BLaER1 (cell line): ENCODE results near the gene AGMAT.
"Not testable (repeated sequence)": the region's sequence is repeated elsewhere in the genome, so short reads cannot be mapped to it uniquely, and the experiment has no call there.

Experiments
- H3K27ac ChIP-seq: shearing (Covaris generic); formaldehyde crosslinking; 2 replicates; pipeline ENCODE4 v1.8.1; 2022
- H3K27me3 ChIP-seq: shearing (Covaris generic); formaldehyde crosslinking; 2 replicates; pipeline ENCODE4 v1.8.1; 2022
- H3K36me3 ChIP-seq: shearing (Covaris generic); formaldehyde crosslinking; 2 replicates; pipeline ENCODE4 v1.8.1; 2022
- H3K4me1 ChIP-seq: shearing (Covaris generic); formaldehyde crosslinking; 2 replicates; pipeline ENCODE4 v1.8.1; 2022
- H3K4me2 ChIP-seq: shearing (Covaris generic); formaldehyde crosslinking; 2 replicates; pipeline ENCODE4 v1.8.1; 2022
- H3K4me3 ChIP-seq: shearing (Covaris generic); formaldehyde crosslinking; 2 replicates; pipeline ENCODE4 v1.8.1; 2022
- H3K9ac ChIP-seq: shearing (Covaris generic); formaldehyde crosslinking; 2 replicates; pipeline ENCODE4 v1.8.1; 2022
- H3K9me3 ChIP-seq: shearing (Covaris generic); formaldehyde crosslinking; 2 replicates; pipeline ENCODE4 v1.8.1; 2022
- H4K20me1 ChIP-seq: shearing (Covaris generic); formaldehyde crosslinking; 2 replicates; pipeline ENCODE4 v1.8.1; 2022
- Cebpa-rat ChIP-seq: shearing (Covaris generic); IDR thresholded peaks from 2 replicates; pipeline ENCODE4 v1.8.1; 2022

The AGMAT gene

DNA sequence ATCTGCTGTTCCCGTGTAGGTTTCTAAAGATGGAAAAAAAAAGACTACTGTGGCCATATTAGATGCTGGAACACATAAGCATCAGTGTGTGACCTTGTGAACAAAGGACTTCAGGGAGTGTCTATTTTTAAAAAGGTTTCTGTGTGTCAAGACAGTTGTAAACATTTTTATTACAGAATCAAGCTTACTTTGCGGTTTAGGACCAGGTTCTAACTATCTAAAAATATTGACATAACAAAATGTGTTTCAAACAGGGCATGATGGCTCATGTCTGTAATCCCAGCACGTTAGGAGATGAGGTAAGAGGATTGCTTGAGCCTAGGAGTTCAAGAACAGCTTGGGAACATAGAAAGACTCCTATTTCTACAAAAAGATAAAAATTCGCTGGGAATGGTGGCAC lies 25.3 kb upstream of the AGMAT start:
- Histone ChIP-seq H3K27ac (no peak overlapping the region), H3K4me3 (no peak overlapping the region), H3K36me3 (no peaks in the 10 kb centered on the region), H3K9me3 (no peaks in the 10 kb centered on the region), H3K9ac (no peak overlapping the region), H3K4me2 (no peak overlapping the region), H3K27me3 (no peaks in the 10 kb centered on the region), H3K4me1 (0 out of 2 replicates have a peak, but pooled peaks cover 3% of the 10 kb centered on the region), H4K20me1 (no peaks in the 10 kb centered on the region)
- no peak for TF ChIP-seq Cebpa-rat

DNA sequence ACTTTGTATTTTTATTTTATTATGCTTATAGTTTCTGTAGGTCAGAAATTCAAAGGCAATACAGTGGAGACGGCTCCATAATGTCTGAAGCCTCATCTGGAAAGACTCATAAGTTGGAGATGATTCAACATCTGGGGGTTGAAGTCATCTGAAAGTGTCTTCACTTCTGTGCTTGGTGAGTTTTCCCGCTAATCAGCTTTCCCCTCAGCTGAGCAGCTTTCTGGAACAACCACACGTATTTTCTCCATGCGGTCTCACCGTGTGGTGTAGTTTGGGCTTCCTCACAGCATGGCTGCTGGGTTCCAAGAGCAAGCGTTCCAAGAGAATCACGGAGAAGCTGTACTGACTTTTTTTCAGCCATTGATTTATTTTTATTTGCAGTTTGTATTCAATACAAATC lies 24.8 kb upstream of the AGMAT start:
- TF ChIP-seq Cebpa-rat = no peak
- H3K4me2 ChIP-seq = no peak overlapping the region
- H3K4me3 ChIP-seq = no peak overlapping the region
- no peaks in the 10 kb centered on the region for H4K20me1 ChIP-seq
- no peak overlapping the region for H3K9ac ChIP-seq
- no peak overlapping the region for H3K27ac ChIP-seq
- no peaks in the 10 kb centered on the region for H3K36me3 ChIP-seq
- 0 out of 2 replicates have a peak, but pooled peaks cover 3% of the 10 kb centered on the region for H3K4me1 ChIP-seq
- no peaks in the 10 kb centered on the region for H3K27me3 ChIP-seq
- no peaks in the 10 kb centered on the region for H3K9me3 ChIP-seq

DNA sequence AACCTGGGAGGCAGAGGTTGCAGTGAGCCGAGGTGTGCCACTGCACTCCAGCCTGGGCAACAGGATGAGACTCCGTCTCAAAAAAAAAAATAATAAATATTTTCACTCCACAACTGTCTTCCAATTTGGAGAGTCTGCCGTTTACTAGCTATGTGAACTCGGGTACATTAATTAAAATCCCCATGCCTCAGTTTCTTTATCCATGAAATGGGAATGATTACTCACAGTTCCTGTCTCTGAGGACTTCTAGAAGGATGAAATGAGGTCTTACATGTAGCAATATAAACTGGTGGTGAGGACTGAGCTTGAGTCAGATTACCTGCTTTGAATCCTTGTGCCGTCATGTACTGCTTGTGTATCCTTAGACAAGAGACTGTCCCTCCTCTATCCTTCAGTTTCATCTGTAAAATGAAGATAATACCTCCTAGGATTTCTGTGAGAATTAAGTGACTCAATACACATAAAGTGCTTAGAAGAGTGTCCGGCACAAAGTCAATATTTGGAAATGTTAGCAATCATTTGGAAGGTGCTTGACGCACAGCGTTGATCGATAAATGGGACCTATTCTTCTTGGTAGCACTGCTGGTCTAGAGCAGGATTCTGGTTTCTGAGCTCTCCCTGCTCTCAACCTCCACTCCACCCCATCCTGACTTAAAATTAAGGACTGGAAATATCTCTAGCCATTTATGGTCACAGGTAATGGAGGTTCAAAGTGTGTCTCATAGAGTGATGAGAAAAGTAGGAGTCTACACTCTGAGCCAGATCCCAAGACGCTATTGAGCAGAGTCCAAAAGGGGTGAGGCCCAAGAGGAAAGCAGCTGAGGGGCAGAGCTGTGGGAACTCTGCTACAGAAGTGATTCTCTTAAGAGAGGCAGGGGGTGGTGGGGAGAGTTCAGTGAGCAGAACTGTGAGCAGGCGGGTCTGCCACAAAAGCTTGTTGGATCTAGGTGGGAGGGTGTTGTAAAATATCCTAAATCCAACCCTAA lies 20.8 kb upstream of the AGMAT start:
- no peaks in the 10 kb centered on the region for H3K36me3 ChIP-seq
- no peak overlapping the region for H3K9ac ChIP-seq
- no peak overlapping the region for H3K4me2 ChIP-seq
- H3K27ac ChIP-seq = no peak overlapping the region
- peaks cover 22% of the 10 kb centered on the region for H3K4me1 ChIP-seq
- H3K9me3 ChIP-seq = no peaks in the 10 kb centered on the region
- no peak for TF ChIP-seq Cebpa-rat
- H4K20me1 ChIP-seq = no peaks in the 10 kb centered on the region
- H3K4me3 ChIP-seq = no peak overlapping the region
- peaks cover 9% of the 10 kb centered on the region for H3K27me3 ChIP-seq

- H3K27ac ChIP-seq, H3K9ac ChIP-seq, H4K20me1 ChIP-seq, H3K4me2 ChIP-seq, H3K4me3 ChIP-seq, H3K9me3 ChIP-seq, H3K36me3 ChIP-seq, H3K27me3 ChIP-seq: not testable (repeated sequence)
- H3K4me1 ChIP-seq = peaks cover 19% of the 10 kb centered on the region
These were observed 19.5 kb upstream of the AGMAT start for GRCh38 chr1:15604400-15604799.

GRCh38 chr1:15603966-15604282 lies 19.1 kb upstream of the AGMAT start:
- H3K27ac ChIP-seq, H4K20me1 ChIP-seq, H3K36me3 ChIP-seq, H3K9ac ChIP-seq, H3K27me3 ChIP-seq, H3K9me3 ChIP-seq: not testable (repeated sequence)
- H3K4me1 ChIP-seq = peaks cover 19% of the 10 kb centered on the region
- peak overlapping the region; percentile 79 for H3K4me2 ChIP-seq
- H3K4me3 ChIP-seq = peak overlapping the region; percentile 69

GRCh38 chr1:15603050-15603965 lies 18.5 kb upstream of the AGMAT start:
- no peak overlapping the region for H3K27ac ChIP-seq
- peaks cover 19% of the 10 kb centered on the region for H3K4me1 ChIP-seq
- H3K4me2 ChIP-seq = peak overlapping the region; percentile 79
- H3K27me3 ChIP-seq = peaks cover 9% of the 10 kb centered on the region
- no peaks in the 10 kb centered on the region for H3K9me3 ChIP-seq
- no peak for TF ChIP-seq Cebpa-rat
- H4K20me1 ChIP-seq = no peaks in the 10 kb centered on the region
- H3K9ac ChIP-seq = peak overlapping the region; percentile 49
- H3K36me3 ChIP-seq = no peaks in the 10 kb centered on the region
- H3K4me3 ChIP-seq = peak overlapping the region; percentile 69

- peaks cover 10% of the 10 kb centered on the region for H3K4me1 ChIP-seq
- H3K36me3 ChIP-seq = no peaks in the 10 kb centered on the region
- no peaks in the 10 kb centered on the region for H3K9me3 ChIP-seq
- no peak overlapping the region for H3K27ac ChIP-seq
- no peaks in the 10 kb centered on the region for H4K20me1 ChIP-seq
- no peak for TF ChIP-seq Cebpa-rat
- peaks cover 5% of the 10 kb centered on the region for H3K27me3 ChIP-seq
- no peak overlapping the region for H3K4me2 ChIP-seq
- H3K9ac ChIP-seq = no peak overlapping the region
- no peak overlapping the region for H3K4me3 ChIP-seq
These were observed 13.6 kb upstream of the AGMAT start for GRCh38 chr1:15598436-15598835.

DNA sequence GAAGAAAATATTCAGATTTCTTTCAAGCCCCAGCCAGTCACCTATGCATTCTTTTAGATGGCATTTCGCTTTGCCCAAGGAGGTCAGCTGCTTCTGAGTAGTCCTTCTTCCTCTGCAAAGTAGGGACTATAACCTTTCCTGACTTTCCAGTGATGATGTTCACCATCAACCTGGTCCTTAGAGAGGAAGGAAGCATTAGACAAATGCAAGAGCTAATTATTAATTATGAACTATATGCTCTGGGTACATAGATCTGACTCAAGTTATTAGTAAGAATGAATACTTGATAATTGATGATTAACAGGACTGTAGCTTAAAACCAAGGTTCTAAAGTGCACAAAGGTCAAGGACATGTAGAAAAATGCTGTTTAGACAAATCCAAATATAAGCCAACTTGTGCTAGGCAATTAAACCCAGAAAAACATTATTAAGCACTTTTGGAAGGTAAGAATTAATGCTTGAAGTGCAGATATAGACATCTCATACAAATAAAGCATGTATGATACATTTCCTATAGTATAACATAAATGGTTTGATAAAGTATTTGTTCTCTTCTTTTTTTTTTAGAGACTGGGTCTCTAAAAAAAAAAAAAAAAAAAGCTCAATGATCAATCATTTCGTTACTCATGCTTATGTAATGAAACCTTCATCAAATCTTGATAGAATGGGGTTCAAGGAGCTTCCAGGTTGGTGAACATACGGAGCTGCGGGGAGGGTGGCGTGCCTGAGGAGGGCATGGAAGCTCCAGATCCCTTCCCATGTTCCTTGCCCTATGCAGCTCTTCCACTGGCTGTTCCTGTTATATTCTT lies 11.2 kb upstream of the AGMAT start:
- no peaks in the 10 kb centered on the region for H4K20me1 ChIP-seq
- no peaks in the 10 kb centered on the region for H3K4me1 ChIP-seq
- no peaks in the 10 kb centered on the region for H3K36me3 ChIP-seq
- no peak overlapping the region for H3K9ac ChIP-seq
- no peaks in the 10 kb centered on the region for H3K9me3 ChIP-seq
- H3K27ac ChIP-seq = no peak overlapping the region
- no peak overlapping the region for H3K4me2 ChIP-seq
- H3K4me3 ChIP-seq = no peak overlapping the region
- no peaks in the 10 kb centered on the region for H3K27me3 ChIP-seq
- TF ChIP-seq Cebpa-rat = no peak

DNA sequence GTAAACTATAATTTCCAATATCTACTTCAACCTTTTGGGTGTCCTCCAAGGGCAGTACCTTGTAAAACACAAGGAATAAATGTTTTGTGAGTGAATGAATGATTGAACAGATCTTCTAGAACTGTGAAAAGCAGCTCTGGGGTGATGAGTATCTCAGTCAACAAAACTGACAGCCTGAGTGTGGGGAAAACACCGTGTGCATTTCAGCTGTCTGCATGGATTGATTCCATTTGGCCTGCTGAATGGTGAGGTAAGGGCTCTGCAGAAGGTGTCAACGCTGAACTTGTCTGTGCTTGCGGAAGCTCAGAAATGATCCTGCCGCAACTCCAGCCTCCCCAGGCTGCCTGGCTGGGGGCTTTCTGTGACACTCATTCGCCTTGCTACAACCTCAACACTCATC lies 7.4 kb upstream of the AGMAT start:
- no peaks in the 10 kb centered on the region for H3K27me3 ChIP-seq
- peaks cover 6% of the 10 kb centered on the region; the same call in 1 of the 2 replicates for H3K36me3 ChIP-seq
- H3K9me3 ChIP-seq = 0 out of 2 replicates have a peak, but pooled peaks cover 4% of the 10 kb centered on the region
- H3K4me1 ChIP-seq = no peaks in the 10 kb centered on the region
- H3K9ac ChIP-seq = no peak overlapping the region
- H3K4me2 ChIP-seq = no peak overlapping the region
- no peak for TF ChIP-seq Cebpa-rat
- H3K4me3 ChIP-seq = no peak overlapping the region
- no peaks in the 10 kb centered on the region for H4K20me1 ChIP-seq
- no peak overlapping the region for H3K27ac ChIP-seq
